ENCODE measurements around the gene GLT6D1. TPM values are rescaled to one million over a fixed set of nuclear protein-coding genes. Genes with fewer than 3 reads are reported as not detected.

Gene GLT6D1
- total RNA-seq, 1 donor from 2014 or later, result not detected

GRCh38 chr9:135608294-135608998 lies 30.9 kb downstream of the GLT6D1 start:
- no peak for DNase-seq (ENCODE audit: low read depth)

GRCh38 chr9:135607401-135608293 lies 31.7 kb downstream of the GLT6D1 start:
- DNase-seq (ENCODE audit: low read depth), result no peak

- DNase-seq (ENCODE audit: low read depth), result no peak
Observed at GRCh38 chr9:135606885-135607259, 32.5 kb downstream of the GLT6D1 start.

DNA sequence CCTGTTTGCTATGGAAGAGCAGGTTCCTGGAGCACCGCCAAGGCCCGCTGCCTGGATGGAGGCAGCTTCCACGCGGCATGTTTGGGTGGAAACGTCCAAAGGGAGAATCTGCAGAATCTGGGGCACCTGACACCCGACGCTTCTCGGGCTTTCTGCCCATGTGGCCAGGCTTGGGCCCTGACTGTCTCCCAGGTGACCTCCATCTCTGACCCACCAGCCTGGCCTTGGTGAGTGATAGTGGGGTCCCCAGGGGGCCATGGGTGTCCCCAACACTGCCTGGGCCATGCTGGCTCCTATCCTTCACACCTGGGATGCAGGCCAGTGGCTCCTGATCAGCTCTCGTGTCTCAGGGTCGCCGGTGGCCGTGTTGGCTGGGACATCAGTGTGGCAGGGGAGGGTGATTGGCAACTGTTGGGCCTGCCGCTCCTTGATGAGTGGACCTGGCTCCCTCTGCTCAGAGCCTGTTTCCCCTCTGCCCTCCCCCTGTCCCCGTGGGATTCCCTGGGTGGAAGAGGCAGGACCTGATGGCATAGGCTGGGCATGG lies 34.0 kb downstream of the GLT6D1 start:
- peak; percentile 1 for DNase-seq (ENCODE audit: low read depth)

DNA sequence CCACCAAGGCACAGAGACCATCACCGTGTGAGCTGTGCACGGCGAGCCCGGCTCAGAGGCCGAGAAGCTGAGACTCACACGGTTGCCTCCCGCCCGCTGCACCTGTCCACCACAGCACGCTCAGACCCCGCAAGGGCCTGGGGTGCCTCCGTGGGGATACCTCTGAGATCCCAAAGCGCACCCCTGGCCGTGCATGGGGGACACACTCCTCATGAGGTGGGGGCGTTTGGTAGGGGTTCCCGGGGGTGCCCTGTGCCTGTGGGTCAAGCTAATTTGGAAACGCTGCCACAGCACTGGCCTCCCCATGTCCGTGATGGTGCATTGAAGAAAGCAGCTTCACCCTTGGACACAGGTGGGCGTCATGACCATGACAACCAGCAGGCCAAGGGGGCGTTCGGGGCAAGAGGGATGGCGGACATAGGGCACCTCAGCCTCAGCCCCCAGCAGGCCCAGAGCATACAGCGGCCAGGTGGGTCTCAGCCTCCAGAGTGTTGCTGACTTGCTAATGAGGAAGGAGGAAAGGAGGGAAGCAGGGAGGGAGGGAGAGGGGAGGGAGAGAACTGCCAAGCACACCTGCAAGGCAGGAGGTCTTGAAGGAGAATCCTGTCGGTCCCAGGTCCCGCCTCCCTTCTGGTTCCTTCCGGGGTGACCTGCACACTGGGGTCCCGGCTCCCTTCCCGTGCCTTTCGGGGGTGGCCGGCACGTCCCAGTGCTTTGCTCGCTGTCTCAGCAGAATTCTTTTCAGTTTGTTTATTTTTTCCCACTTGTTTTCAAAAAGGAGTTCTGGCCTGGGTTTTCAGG lies 34.7 kb downstream of the GLT6D1 start:
- no peak for DNase-seq (ENCODE audit: low read depth)

DNA sequence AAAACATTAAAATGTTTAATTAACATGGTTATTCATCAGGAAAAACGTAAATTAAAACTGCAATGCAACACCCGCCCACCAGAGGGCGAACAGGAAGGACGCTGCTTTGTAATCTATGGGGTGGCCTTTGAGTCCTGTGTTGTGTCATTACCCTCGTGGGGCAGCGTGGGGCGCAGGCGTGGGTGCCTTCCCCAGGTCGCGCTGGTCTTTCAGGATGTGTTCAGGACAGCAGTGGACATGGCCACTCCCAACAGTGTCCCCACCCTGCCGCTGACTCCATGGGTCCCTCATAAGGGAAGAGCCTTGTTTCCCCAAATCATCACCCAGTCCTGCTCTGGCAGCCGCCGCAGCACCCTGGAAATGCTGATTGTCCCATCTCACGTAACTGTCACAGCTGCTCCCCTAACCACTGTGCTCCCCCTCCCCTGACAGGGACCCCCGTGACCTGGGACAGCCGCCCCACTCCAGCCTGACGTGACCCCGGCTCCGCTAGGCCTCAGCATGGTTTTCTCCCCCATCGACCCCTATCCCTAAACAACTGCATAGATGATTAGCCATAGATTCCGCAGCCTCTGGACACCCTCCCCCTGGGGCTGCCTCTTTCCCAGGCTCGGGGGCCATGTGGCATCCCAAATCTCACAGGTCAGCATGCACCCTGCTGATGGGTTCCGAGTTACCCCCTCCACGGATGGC lies 36.4 kb downstream of the GLT6D1 start:
- peak; percentile 2 for DNase-seq (ENCODE audit: low read depth)

GRCh38 chr9:135601988-135602387 lies 37.4 kb downstream of the GLT6D1 start:
- no peak for DNase-seq (ENCODE audit: low read depth)

DNA sequence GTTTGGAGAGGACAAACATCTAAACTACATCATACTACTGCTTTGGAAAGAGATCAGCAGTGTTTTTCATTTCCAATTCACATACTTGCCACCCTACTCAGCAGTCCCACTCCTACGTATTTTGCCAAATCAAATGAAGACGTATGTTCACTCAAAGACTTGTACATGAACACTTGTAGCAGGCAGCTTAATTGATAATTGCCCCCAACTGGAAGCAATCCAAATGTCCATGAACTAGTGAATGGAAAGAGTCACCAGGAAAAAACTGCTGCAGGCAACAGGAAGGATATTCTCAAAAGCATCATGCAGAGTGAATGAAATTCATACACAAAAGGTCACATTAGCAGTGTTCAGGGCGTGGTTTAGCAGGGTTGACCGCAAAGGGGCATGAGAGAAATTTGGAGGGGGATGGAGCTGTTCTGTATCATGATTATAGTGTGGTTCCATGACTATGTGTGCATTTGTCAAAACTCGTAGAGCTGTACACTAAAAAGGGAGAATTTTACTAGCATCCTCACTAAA lies 39.0 kb downstream of the GLT6D1 start:
- no peak for DNase-seq (ENCODE audit: low read depth)

- no peak for DNase-seq (ENCODE audit: low read depth)
Observed at GRCh38 chr9:135596211-135596610, 43.1 kb downstream of the GLT6D1 start.

DNA sequence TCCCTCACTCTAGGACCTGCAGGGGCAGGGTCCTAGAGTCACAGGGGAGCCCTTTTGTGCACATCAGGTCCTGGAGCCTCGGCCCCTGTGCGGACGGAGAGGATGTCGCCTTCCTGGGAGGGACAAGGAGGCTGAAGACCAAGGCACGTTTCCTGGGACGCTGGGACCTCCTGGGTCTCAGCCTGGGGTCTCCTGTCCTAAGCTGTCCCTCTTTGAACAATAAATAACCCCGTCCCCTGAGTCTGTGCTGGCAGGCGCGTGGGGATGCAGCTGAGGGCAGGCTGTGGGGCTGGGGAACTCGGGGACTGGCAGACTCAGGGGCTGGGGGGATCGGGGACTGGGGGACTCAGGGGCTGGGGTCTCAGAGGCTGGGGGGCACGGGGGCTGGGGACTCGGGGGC lies 46.7 kb downstream of the GLT6D1 start:
- no peak for DNase-seq (ENCODE audit: low read depth)

- no peak for DNase-seq (ENCODE audit: low read depth)
Observed at GRCh38 chr9:135592331-135592590, 47.1 kb downstream of the GLT6D1 start.

- DNase-seq (ENCODE audit: low read depth), result no peak
Observed at GRCh38 chr9:135591506-135592330, 47.6 kb downstream of the GLT6D1 start.

DNA sequence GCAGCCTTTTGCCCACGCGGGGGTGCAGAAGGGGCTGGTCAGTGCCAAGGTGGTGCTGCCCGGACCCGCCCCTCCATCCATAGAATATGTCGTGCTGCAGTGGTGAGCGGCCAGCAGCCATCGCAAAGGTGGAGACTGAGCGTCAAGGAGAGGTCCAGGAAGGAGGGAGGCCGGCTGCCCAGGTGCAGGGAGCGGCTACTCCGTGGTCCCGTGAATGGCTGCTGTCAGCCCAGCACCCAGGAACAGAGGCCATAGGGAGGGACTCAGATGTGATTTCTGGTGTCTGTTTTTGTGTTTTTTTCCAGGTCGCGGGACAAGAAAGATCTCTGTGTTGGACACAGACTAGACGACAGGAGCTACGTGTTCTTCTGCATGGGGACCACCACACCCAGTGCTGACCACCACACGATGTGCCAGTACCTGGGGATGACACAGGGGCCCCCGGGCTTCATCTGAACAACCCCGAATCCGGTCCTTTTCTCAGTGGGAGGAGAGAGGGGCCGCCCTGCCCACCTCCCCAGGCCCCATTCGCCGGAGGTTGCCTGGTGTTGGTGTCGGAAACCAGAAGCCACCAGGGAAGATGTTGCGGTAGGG lies 48.8 kb downstream of the GLT6D1 start:
- no peak for DNase-seq (ENCODE audit: low read depth)

DNA sequence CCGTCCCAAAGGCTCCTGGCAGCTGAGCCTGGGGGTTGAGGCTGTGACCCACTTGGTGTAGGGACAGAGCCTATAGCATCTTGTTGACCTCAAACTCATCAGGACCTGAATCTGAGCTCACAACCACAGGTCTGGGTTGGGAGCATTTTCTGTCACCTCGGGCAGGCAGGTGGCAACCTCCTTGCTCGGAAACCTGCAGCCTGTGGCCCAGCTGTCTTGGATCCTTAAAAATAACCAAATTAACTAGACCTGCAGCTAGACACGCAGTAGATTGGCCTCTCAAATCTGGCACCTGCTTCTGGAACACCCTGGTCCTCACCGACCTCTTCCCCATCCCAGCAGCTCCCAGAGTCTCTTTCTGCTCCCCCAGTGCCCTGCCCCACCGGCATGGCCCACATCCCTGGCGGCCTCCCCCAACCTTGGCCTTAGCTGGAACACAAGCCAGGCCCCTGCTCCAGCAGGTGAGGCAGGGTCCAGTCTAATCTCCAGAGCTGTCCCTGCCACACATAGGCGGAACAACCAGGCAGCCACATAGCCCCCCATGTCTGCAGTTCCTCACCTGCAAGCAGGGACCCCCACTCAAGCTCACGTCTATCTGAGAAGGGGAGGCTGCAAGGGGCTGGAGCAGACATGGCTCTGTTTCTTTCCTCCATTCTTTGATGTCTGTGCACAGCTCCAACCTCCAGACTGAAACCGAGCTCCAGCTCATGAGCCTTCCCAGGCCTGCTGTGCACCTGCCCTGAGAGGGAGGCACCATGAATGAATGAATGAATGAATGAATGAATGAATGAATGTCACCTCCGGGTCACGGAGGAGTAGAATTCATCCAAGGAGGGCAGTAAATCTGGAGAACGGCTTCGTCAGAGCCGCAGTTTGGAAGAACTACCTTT lies 49.5 kb downstream of the GLT6D1 start:
- DNase-seq (ENCODE audit: low read depth), result no peak

GRCh38 chr9:135588886-135589595 lies 50.3 kb downstream of the GLT6D1 start:
- DNase-seq (ENCODE audit: low read depth), result no peak

DNA sequence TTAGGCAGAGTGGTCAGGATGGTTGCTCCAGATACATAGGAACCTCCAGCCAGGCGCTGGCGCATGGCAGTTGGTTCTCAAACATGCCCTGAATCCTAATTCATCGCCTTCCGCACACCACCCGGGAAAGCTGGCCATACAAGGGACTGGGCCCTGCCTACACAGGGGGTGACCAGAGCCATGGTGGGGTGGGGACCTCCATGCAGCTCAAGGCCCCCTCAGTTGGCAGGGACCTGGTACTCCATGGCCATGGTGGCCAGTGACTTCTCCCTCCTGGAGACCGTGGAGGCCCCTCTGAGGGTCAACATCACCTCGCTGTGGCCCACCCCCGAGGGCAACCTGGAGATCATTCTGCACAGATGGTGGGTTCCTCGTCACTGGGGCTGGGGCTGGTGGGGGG lies 51.0 kb downstream of the GLT6D1 start:
- DNase-seq (ENCODE audit: low read depth), result no peak

DNA sequence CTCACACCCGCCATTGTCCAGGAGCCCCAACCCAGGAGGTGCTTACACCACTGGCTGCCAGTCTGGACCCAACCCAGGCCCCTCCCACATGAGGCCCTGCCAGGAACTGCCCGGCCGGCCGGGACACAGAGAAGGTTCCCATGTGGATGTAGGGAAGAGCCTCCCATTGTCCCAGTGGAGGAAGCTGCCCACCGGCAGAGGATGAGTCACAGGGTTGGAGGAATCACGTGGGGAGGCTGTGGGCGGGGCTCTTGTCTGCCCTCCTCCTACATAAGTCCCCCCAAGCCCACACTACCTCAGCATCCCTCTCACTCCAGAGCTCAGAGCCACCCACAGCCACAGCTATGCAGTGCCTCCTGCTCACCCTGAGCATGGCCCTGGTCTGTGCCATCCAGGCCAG lies 51.7 kb downstream of the GLT6D1 start:
- no peak for DNase-seq (ENCODE audit: low read depth)

DNA sequence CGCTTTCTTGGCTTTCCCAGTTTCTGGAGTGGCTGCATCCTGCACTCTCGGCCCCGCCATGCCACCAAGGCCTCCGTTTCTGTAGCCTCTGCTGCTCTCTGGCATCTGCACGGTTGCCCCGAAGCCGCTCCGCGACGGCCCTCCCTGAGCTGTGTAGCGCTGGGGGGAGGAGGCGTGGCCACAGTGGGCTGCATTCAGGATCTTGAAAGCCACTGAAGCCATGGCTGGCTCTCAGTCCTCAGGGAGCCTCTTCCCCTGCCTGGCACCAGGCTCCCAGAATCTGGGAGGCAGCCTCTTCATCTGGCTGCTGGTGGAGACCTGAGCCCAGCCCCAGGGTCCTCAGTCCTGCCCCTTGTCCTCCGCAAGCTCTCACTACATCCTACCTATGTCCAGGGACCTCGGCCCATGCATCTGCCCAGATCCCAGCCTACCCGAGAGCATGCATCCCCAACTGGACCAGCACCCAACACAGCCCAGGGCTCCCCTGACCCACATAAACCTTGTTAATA lies 52.7 kb downstream of the GLT6D1 start:
- no peak for DNase-seq (ENCODE audit: low read depth)

Measured in renal cortical epithelial cell (primary cell).